Measurements from ENCODE around the gene STXBP1.

Gene STXBP1

DNA sequence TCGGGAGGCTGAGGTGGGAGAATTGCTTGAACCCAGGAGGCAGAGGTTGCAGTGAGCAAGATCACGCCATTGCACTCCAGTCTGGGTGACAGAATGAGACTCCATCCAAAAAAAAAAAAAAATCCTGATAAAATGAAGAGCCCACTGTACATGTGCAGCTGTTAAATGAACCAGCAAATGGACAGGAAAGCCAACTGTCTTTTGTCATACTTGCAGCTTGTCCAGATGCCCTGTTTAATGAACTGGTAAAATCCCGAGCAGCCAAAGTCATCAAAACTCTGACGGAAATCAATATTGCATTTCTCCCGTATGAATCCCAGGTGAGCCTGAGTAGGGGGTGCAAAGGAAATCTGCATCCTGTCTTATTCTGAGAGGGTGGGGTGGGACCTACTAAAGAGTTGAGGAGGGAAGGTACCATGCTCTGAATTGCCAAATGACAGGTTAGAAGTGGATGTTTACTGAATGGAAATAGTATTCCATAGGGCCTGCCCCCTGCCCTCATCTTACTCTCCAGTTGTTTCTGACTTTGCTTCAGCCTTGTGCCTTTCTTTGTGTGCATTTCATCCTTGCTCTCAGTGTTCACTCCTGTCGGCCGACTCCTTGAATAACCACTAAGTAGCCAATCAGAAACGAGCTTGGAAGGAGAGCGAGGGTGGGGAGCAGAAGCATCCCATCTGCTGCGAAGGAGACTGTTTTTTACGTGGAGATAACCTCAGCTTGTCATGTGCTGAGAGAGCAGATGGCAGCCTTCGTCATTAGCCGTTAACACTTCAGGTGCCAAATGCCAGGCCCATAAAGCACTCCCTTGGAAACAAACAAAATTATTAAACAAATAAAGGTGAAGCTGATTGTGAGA, 49.0 kb downstream of the STXBP1 start:
- DNase-seq = no peak

GRCh38 chr9:127662617-127663016, 50.5 kb downstream of the STXBP1 start:
- DNase-seq = no peak

DNA sequence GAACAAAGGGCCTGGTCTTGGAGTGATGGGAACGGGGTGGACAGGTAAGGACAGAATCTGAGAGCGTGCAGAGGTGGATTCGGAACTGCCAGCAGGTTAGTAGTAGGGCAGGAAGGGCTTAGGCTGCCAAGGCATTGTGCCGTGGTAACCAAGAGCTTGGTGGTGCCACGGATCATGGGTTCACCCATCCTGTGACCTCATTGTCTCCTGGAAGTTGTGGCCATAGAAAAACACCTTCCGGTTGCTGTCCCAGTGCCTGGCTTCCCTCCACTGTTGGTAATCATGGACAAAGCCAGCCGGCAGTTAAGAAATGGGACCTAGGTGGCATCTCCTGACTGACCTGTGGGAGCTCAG, 52.2 kb downstream of the STXBP1 start:
- no peak for DNase-seq

- DNase-seq = no peak
Measured at GRCh38 chr9:127664678-127665507, 52.8 kb downstream of the STXBP1 start.

DNA sequence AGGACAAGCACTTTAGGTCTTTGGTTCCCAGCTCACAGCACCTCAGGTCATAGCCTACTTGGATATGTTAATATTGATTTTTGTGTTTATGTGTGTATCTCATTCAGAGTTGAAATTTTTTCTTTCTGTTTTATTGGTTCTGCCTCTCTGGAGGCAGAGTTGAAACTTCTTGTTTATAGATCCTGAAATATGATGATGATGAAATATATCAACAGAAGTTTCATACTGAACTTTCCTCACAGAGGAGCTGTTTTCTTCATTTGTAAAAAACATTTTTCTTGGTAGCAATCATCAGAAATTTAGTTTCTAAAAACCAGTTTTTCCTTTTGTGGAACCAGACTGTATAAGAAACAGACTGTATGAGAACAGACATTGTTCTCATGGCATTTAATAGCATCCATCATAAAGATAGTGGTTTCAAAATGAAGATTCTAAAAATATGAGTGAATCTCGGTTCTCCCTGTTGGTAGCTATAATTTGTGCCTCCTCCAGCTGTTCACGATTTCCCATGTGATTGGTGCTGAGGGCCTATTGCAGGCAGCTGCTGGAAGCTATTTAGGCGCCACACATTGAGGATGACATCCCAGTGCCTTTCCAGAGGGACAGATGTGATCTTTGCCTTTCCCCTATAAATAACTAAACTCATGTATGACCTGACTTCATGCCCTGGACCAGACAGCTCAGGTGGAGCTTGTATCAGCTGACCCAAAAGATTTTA, 55.2 kb downstream of the STXBP1 start:
- no peak for DNase-seq

GRCh38 chr9:127667906-127668305, 55.8 kb downstream of the STXBP1 start:
- DNase-seq = no peak

- no peak for DNase-seq
Measured at GRCh38 chr9:127673234-127673633, 61.2 kb downstream of the STXBP1 start.

DNA sequence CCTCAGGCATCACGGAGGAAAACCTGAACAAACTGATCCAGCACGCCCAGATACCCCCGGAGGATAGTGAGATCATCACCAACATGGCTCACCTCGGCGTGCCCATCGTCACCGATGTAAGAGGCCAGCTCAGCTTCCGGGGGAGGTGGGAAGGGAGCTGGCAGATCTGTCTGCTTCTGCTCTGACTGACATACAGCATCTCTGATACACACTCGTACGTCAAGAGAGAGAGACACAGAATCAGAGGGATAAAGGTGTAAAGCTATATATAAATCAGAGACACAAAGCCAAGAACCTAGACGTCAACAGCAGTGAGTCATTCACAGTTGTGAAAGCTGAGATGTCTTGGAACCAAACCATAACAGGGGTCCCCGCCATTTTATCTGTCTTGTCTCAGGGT, 64.6 kb downstream of the STXBP1 start:
- DNase-seq = no peak

DNA sequence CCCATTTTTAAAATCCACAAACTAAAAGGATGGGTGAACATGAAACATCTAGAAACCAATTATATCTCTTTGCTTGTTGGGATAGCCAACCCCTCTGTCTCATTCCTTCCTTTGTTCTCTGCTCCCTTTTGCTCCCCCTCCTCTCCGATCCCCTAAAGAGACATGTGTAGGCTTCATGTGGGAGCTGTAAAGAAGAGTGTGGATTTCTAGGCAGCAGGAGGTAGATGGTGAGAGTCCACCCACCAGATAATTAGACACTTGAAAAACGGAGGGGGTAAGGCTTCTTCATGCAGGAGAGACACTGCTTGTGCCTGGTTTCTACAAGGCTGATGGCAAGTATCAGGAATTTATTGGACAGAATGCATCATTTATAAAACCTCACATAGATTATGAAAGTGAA, 67.4 kb downstream of the STXBP1 start:
- DNase-seq = no peak

DNA sequence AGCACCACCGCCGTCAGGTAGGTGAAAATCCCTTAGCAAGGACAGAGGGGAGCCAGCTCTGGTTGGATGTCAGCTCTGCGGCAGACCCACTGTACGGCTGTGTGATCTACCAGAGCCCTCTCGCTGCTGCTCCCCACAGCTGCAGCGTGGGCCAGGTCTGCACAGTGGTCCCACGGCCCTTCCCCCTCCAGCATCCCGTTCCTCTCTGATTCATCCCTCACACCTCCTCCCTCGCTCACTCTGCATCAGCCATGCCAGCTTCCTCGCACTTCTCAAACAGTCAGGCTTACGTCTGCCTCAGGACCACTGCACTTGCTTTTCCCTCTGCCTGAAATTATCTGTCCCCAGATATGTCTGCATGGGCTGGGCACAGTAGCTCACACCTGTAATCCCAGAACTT, 68.1 kb downstream of the STXBP1 start:
- DNase-seq = no peak

- no peak for DNase-seq
Measured at GRCh38 chr9:127680846-127681245, 68.8 kb downstream of the STXBP1 start.

- DNase-seq = no peak
Measured at GRCh38 chr9:127682351-127683136, 70.5 kb downstream of the STXBP1 start.

- no peak for DNase-seq
Measured at GRCh38 chr9:127683723-127684122, 71.6 kb downstream of the STXBP1 start.

- no peak for DNase-seq
Measured at GRCh38 chr9:127684576-127684975, 72.5 kb downstream of the STXBP1 start.

DNA sequence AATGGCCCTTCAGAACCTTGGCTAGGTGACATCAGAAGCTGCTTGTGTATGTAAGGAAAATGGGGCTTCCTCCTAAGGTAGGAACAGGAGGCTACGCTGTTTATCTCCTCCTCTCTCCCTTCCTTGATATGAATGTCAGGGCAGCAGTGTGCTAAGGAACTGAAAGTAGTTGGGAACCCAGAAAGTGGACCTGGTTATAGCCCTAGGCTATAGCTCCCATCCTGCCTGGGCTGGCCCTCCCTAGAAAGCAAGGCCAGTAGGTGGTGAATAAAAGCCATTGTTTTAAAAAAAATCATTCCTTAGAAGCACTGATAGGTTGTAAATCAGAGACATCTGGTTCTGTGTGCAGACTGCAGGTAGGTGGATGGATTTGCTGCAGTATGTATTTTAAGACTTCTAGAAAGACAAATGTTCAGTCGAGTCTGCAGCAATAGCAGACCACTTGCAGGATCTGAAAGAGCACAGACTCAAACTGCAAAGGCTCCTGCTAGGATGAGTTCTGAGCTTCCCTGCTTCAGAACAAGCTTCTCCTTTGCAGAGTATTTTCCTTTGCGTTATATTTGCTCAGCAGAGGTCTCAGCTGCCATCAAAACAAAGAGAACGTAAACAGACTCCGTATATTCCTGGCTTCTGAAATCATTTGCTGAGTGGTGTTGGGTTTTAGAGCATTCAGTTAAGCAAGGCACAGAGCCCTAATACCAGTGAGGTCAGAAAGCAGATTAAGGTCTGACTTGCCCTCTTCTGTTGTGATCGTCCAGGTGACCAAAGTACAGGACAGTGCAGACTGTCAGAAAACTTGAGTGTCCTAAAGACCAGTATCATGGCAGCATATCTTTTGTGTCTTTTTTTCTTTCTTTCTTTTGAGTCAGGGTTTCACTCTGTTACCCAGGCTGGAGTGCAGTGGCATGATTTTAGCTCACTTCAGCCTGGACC, 74.7 kb downstream of the STXBP1 start:
- no peak for DNase-seq

DNA sequence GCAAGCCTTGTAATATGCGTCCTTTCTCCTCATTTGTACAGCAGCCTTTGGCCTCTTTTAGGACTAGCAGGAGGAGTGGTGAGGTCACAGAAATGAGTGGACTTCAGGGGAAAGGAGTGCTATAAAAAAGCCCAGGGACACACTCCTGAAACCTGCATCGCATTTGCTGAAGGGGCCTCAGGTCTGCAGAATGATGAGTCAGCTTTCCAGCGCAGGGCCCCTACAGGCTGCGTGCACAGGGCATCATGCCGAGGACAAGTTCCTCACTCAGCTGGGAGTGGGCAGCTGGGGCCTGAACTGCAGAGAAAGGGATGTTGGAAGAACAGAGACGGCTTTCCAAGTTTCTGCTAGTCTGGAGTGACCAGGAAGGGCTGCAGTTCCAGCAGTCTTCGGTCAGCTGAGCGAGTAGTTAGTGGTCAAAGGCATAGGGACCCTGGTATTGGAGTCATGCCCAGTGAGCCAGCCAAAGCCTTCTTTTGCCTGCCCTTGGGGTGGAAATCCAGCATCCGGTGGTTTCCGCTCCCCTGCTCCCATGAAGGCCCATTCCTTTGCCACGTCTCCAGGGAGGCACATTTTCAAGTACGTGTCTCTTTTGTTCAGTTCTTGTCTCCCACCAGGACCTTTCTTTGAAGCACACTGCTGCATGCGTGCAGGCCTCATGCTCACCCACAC, 77.4 kb downstream of the STXBP1 start:
- DNase-seq = no peak

DNA sequence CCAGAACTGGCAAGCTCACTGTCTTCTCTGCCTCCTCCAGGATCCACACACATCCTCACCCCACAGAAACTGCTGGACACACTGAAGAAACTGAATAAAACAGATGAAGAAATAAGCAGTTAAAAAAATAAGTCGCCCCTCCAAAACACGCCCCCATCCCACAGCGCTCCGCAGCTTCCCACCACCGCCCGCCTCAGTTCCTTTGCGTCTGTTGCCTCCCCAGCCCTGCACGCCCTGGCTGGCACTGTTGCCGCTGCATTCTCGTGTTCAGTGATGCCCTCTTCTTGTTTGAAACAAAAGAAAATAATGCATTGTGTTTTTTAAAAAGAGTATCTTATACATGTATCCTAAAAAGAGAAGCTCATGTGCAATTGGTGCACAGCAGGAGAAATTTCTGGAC, 78.7 kb downstream of the STXBP1 start:
- DNase-seq = no peak

- no peak for DNase-seq
Measured at GRCh38 chr9:127692071-127692470, 80.0 kb downstream of the STXBP1 start.

- DNase-seq = no peak
Measured at GRCh38 chr9:127693143-127693542, 81.1 kb downstream of the STXBP1 start.

- no peak for DNase-seq
Measured at GRCh38 chr9:127693697-127694096, 81.6 kb downstream of the STXBP1 start.

All from activated CD4-positive, alpha-beta T cell treated with anti-CD3 and anti-CD28 coated beads for 1 hour (primary cell).